Tibial artery (tissue), 4 donors: Measurements from ENCODE around the gene RCAN2.

Experiments
- DNase-seq, 2 donors: peaks; one replicate each; pipeline ENCODE4 v3.0.0-alpha.2; 2019
- H3K27ac ChIP-seq, 2 donors: fragments of 200-600 bp; sonication (generic) in 1 of 2; 1 replicate in 1 of 2; 2 replicates in 1 of 2; pipeline ENCODE4 v1.5.1; 2018 to 2019; ENCODE audit warnings: mild to moderate bottlenecking in 1 of 2
- H3K27me3 ChIP-seq, 2 donors: fragments of 200-600 bp; sonication (generic) in 1 of 2; one replicate each; pipeline versions ENCODE4 v1.5.1 to v1.6.0; 2016 to 2019
- H3K36me3 ChIP-seq, 3 donors: fragments of 200-600 bp; sonication (generic) in 2 of 3; one replicate each; pipeline ENCODE4 v1.5.1; 2016 to 2019; ENCODE audit warnings: mild to moderate bottlenecking in 2 of 3
- H3K4me1 ChIP-seq, 4 donors: fragments of 200-600 bp; sonication (generic) in 2 of 4; 1 replicate in 3 of 4; 2 replicates in 1 of 4; pipeline ENCODE4 v1.5.1; 2016 to 2019
- H3K4me3 ChIP-seq, 2 donors: fragments of 200-600 bp; sonication (generic) in 1 of 2; 1 replicate in 1 of 2; 2 replicates in 1 of 2; pipeline ENCODE4 v1.5.1; 2018 to 2019; ENCODE audit warnings: mild to moderate bottlenecking in 2 of 2
- H3K9me3 ChIP-seq, 3 donors: fragments of 200-600 bp; sonication (generic) in 1 of 3; one replicate each; pipeline ENCODE4 v1.5.1; 2016 to 2019
- intact Hi-C: fragments of 100-400 bp; cut with DNase I; formaldehyde crosslinking; loops from one replicate; pipeline ENCODE4 v1.15.0; 2023; ENCODE audit warnings: low total_unique reads
- TF ChIP-seq, protein P1 (sequence below), 2 experiments: fragments of 200-600 bp in 1 of 2; fragments of 450-650 bp in 1 of 2; IDR thresholded peaks; one replicate each; pipeline ENCODE4 v1.5.1; 2017 to 2019; ENCODE audit warnings: antibody characterized with exemption in 2 of 2, mild to moderate bottlenecking in 1 of 2, moderate library complexity in 1 of 2

Gene RCAN2

DNA sequence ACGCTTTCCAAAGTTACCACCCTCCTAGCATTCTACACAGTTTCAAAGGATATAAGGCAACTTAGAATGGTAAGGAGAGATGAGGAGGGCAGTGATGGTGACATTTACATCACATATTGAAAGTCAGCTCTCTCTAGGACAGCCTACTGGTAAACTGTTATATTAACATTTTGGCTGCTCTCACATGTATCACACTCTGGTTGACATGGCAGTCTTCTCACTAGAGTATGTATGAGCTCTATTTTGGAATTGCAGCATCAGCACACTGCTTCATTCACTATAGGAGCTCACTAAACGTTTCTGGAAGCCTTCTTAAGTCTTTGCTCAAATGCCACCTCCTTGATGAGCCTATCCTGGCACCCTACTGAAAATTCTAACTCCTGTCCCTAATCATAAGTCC, 184.8 kb downstream of the RCAN2 start:
- Histone ChIP-seq H3K36me3 (peaks cover 0 to 5% (median 0%) of the 10 kb centered on the region in 3 donors), H3K27ac (no peak overlapping the region), H3K4me3 (no peak overlapping the region), H3K27me3 (no peaks in the 10 kb centered on the region), H3K4me1 (peaks cover 0 to 41% (median 10%) of the 10 kb centered on the region in 4 donors), H3K9me3 (no peaks in the 10 kb centered on the region)
- intact Hi-C loops: no loop called here
- no peak for DNase-seq
- TF ChIP-seq, protein P1, sequence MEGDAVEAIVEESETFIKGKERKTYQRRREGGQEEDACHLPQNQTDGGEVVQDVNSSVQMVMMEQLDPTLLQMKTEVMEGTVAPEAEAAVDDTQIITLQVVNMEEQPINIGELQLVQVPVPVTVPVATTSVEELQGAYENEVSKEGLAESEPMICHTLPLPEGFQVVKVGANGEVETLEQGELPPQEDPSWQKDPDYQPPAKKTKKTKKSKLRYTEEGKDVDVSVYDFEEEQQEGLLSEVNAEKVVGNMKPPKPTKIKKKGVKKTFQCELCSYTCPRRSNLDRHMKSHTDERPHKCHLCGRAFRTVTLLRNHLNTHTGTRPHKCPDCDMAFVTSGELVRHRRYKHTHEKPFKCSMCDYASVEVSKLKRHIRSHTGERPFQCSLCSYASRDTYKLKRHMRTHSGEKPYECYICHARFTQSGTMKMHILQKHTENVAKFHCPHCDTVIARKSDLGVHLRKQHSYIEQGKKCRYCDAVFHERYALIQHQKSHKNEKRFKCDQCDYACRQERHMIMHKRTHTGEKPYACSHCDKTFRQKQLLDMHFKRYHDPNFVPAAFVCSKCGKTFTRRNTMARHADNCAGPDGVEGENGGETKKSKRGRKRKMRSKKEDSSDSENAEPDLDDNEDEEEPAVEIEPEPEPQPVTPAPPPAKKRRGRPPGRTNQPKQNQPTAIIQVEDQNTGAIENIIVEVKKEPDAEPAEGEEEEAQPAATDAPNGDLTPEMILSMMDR (IDR thresholded peaks at IDR 0.05): no peak

DNA sequence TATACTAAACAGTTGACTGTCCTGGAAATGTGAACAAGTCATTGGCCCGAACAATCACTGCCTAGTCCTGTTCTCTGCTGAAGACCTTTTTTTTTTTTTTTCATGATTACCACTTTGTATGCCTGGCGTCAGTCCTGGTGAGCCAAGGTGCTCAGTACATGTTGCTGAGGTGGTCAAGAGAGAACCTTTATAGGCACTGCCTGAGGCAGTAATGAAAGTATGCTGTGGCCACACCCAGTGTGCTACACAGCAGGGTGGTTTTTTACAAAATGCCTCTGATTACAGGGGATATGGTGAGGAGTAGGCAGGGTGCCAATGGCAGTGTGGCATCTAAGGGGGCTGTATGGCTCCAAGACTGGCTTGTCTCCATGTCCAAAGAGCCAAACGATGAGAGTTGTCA, 185.4 kb downstream of the RCAN2 start:
- H3K4me1 ChIP-seq: peaks cover 0 to 35% (median 9%) of the 10 kb centered on the region in 4 donors
- H3K4me3 ChIP-seq: no peak overlapping the region
- H3K36me3 ChIP-seq: peaks cover 0 to 5% (median 0%) of the 10 kb centered on the region in 3 donors
- intact Hi-C loops: no loop called here
- TF ChIP-seq, protein P1 (IDR thresholded peaks at IDR 0.05): no peak
- no peak for DNase-seq
- no peaks in the 10 kb centered on the region for H3K27me3 ChIP-seq
- H3K9me3 ChIP-seq: no peaks in the 10 kb centered on the region
- H3K27ac ChIP-seq: no peak overlapping the region

DNA sequence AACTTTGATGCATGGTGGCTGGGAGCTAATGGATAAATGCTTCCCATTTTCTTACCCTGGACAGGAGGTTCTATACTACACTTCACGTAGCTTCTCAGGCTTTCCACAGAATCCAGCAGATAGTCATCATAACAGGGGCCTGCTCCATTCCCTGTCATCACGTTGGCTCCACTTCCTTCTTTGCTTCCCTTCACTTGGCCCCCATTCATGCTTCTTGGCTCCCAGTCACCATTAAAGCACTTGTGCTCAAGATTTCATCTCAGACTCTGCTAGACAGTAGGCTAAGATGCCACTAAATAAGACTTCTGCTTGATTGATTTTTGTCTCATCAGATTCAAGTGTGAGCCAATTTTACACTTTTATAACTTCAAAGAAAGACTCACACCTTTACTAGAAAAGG, 186.0 kb downstream of the RCAN2 start:
- H3K9me3 ChIP-seq: no peaks in the 10 kb centered on the region
- TF ChIP-seq, protein P1 (IDR thresholded peaks at IDR 0.05): no peak
- H3K36me3 ChIP-seq: peaks cover 0 to 5% (median 0%) of the 10 kb centered on the region in 3 donors
- H3K4me1 ChIP-seq: peaks cover 0 to 29% (median 7%) of the 10 kb centered on the region in 4 donors
- no peak overlapping the region for H3K4me3 ChIP-seq
- intact Hi-C loops: no loop called here
- no peak overlapping the region for H3K27ac ChIP-seq
- no peaks in the 10 kb centered on the region for H3K27me3 ChIP-seq
- DNase-seq: no peak

DNA sequence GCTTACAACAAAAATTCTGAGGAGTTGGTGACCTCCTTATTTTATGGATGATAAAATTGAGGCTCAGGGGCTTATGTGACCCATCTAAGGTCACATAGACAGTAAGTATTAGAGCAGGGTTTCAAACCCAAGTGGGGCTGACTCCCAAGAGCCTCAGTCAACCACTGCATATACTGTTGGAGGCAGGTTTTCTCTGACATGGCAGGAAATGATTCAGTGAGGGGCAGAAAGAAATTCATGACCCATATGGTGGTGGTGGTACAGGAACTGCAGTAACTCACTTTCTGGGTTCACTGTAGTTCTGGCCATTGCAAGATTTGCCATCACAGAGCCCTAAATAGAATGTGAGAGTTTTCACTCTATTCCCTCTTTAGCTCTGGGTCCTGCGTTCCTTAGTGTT, 188.4 kb downstream of the RCAN2 start:
- Histone ChIP-seq H3K9me3 (no peaks in the 10 kb centered on the region), H3K36me3 (peaks cover 0 to 5% (median 0%) of the 10 kb centered on the region in 3 donors), H3K4me1 (peaks cover 0 to 25% (median 5%) of the 10 kb centered on the region in 4 donors), H3K27ac (no peak overlapping the region), H3K27me3 (no peaks in the 10 kb centered on the region), H3K4me3 (no peak overlapping the region)
- no peak for DNase-seq
- TF ChIP-seq, protein P1 (IDR thresholded peaks at IDR 0.05): no peak
- intact Hi-C loops: no loop called here

DNA sequence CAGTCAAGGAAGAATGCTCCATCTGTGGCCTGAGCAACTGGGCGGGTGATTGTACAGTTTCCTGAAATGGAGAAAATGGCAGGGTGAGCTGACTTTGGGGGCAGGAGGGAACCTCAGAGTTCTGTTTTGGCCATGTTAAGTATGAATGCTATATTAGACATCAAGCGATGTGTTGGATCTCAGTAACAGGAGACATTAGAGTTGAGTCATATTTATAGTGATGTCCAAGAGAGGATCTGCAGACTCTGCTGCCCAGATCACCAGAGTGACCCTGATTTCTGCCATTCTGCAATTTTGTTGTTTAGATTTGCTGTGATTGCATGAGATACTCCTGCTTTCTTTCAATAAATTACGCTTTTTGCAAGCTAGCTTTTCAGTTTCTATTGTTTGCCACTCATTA, 189.1 kb downstream of the RCAN2 start:
- intact Hi-C loops: no loop called here
- H3K27ac ChIP-seq: no peak overlapping the region
- H3K36me3 ChIP-seq: peaks cover 0 to 4% (median 0%) of the 10 kb centered on the region in 3 donors
- H3K9me3 ChIP-seq: no peaks in the 10 kb centered on the region
- H3K27me3 ChIP-seq: no peaks in the 10 kb centered on the region
- no peak for DNase-seq
- TF ChIP-seq, protein P1 (IDR thresholded peaks at IDR 0.05): no peak
- peaks cover 0 to 31% (median 6%) of the 10 kb centered on the region in 4 donors for H3K4me1 ChIP-seq
- H3K4me3 ChIP-seq: no peak overlapping the region

DNA sequence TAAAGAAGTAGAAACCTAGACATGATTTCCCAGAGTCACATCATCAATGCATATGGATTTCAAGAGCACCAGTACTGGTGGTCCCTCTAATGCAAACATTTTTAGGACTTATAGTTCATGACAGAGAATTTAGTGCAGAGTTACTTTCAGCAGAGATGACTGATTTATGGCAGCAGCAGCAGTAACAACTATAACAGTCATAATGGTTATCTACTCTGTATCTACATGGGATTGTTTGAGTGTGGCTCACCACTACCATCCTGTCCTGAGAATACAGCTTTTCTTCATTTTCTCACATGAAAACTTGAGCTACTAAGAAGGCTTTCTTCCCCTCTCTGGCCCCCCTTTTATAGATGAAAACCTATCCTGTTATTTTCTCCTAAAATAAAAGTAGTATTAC, 192.0 kb downstream of the RCAN2 start:
- DNase-seq: no peak
- Histone ChIP-seq H3K36me3 (no peaks in the 10 kb centered on the region), H3K27me3 (no peaks in the 10 kb centered on the region), H3K27ac (no peak overlapping the region), H3K9me3 (no peaks in the 10 kb centered on the region), H3K4me1 (peaks cover 0 to 37% (median 7%) of the 10 kb centered on the region in 4 donors), H3K4me3 (no peak overlapping the region)
- intact Hi-C loops: no loop called here
- TF ChIP-seq, protein P1 (IDR thresholded peaks at IDR 0.05): no peak
